ENCODE results near the gene DNAI1. TPM values are rescaled to one million over a fixed set of nuclear protein-coding genes. Genes with fewer than 3 reads are reported as not detected.

DNAI1 gene
- total and polyA plus RNA-seq, 2 of the 13 experiments (the other 11 are each of a cell fraction or from before 2014, with no cell fraction given): not detected

GRCh38 chr9:34512131-34513078 is 53.8 kb downstream of the DNAI1 start (continued):
- TF ChIP-seq, protein P1, sequence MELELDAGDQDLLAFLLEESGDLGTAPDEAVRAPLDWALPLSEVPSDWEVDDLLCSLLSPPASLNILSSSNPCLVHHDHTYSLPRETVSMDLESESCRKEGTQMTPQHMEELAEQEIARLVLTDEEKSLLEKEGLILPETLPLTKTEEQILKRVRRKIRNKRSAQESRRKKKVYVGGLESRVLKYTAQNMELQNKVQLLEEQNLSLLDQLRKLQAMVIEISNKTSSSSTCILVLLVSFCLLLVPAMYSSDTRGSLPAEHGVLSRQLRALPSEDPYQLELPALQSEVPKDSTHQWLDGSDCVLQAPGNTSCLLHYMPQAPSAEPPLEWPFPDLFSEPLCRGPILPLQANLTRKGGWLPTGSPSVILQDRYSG (CRISPR knock-in tag; IDR thresholded peaks at IDR 0.05): no peak
- TF ChIP-seq JUNB (CRISPR knock-in tag; IDR thresholded peaks at IDR 0.05; ENCODE audit: borderline replicate concordance) (0 out of 2 replicates have a peak, but pooled peaks have one; percentile 24), GFI1 (CRISPR knock-in tag; IDR thresholded peaks at IDR 0.05; ENCODE audit: borderline replicate concordance) (peak; percentile 100), ISL2 (CRISPR knock-in tag; IDR thresholded peaks at IDR 0.05) (peak; percentile 52; the same call in 1 of the 2 replicates), HIVEP1 (CRISPR knock-in tag; IDR thresholded peaks at IDR 0.05) (no peak), SRY (CRISPR knock-in tag; IDR thresholded peaks at IDR 0.05) (no peak), CCDC6 (CRISPR knock-in tag; IDR thresholded peaks at IDR 0.05) (peak; percentile 24; the same call in 1 of the 2 replicates), RELA (CRISPR knock-in tag; IDR thresholded peaks at IDR 0.05) (no peak), KDM1A (CRISPR knock-in tag; IDR thresholded peaks at IDR 0.05) (0 out of 2 replicates have a peak, but pooled peaks have one; percentile 23), HOXA3 (CRISPR knock-in tag; IDR thresholded peaks at IDR 0.05) (peak; percentile 21; the same call in 1 of the 2 replicates), JUND (CRISPR knock-in tag; IDR thresholded peaks at IDR 0.05) (0 out of 2 replicates have a peak, but pooled peaks have one; percentile 17), ZNF225 (CRISPR knock-in tag; IDR thresholded peaks at IDR 0.05) (peak; percentile 24; the same call in 1 of the 2 replicates), ZNF326 (CRISPR knock-in tag; IDR thresholded peaks at IDR 0.05; ENCODE audit: borderline replicate concordance) (no peak), ZNF224 (CRISPR knock-in tag; IDR thresholded peaks at IDR 0.05) (no peak), ETV5 (CRISPR knock-in tag; IDR thresholded peaks at IDR 0.05; ENCODE audit: borderline replicate concordance) (no peak), HOXA5 (CRISPR knock-in tag; IDR thresholded peaks at IDR 0.05) (0 out of 2 replicates have a peak, but pooled peaks have one; percentile 46), FOXJ3 (CRISPR knock-in tag; IDR thresholded peaks at IDR 0.05; ENCODE audit: borderline replicate concordance) (peak; percentile 86; the same call in 1 of the 2 replicates), KLF12 (CRISPR knock-in tag; IDR thresholded peaks at IDR 0.05; ENCODE audit: borderline replicate concordance) (0 out of 2 replicates have a peak, but pooled peaks have one; percentile 30), NR2F1 (CRISPR knock-in tag; IDR thresholded peaks at IDR 0.05) (peak; percentile 34 to 68; a peak in 2 of 4 replicates), SOX13 (IDR thresholded peaks at IDR 0.05) (no peak), SOX13 (CRISPR knock-in tag; conservative IDR thresholded peaks at IDR 0.05 in 1 of 2, IDR thresholded peaks at IDR 0.05 in 1 of 2) (peak in 1 of 2 experiments; percentile 60; a peak in 2 of 4 replicates), SALL1 (CRISPR knock-in tag; IDR thresholded peaks at IDR 0.05) (peak; percentile 70), MYNN (CRISPR knock-in tag; IDR thresholded peaks at IDR 0.05; ENCODE audit: low read depth) (no peak), RCOR2 (CRISPR knock-in tag; IDR thresholded peaks at IDR 0.05) (peak; percentile 63; the same call in 1 of the 2 replicates), FOXA1 (IDR thresholded peaks at IDR 0.05) (peak; percentile 86), FOXA1 (CRISPR knock-in tag; IDR thresholded peaks at IDR 0.05) (peak; percentile 93), GATAD2A (CRISPR knock-in tag; IDR thresholded peaks at IDR 0.05) (peak; percentile 65; the same call in 1 of the 2 replicates), TBX2 (CRISPR knock-in tag; IDR thresholded peaks at IDR 0.05; ENCODE audit: borderline replicate concordance) (peak; percentile 52; the same call in 1 of the 2 replicates), BCL6 (CRISPR knock-in tag; IDR thresholded peaks at IDR 0.05) (peak; percentile 88)
- TF ChIP-seq, protein P2, sequence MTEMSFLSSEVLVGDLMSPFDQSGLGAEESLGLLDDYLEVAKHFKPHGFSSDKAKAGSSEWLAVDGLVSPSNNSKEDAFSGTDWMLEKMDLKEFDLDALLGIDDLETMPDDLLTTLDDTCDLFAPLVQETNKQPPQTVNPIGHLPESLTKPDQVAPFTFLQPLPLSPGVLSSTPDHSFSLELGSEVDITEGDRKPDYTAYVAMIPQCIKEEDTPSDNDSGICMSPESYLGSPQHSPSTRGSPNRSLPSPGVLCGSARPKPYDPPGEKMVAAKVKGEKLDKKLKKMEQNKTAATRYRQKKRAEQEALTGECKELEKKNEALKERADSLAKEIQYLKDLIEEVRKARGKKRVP (CRISPR knock-in tag; IDR thresholded peaks at IDR 0.05): peak in 1 of 2 experiments; percentile 57; a peak in 1 of 4 replicates

Data from HepG2 (cell line).